ENCODE results near the gene FGFR2.

DNA sequence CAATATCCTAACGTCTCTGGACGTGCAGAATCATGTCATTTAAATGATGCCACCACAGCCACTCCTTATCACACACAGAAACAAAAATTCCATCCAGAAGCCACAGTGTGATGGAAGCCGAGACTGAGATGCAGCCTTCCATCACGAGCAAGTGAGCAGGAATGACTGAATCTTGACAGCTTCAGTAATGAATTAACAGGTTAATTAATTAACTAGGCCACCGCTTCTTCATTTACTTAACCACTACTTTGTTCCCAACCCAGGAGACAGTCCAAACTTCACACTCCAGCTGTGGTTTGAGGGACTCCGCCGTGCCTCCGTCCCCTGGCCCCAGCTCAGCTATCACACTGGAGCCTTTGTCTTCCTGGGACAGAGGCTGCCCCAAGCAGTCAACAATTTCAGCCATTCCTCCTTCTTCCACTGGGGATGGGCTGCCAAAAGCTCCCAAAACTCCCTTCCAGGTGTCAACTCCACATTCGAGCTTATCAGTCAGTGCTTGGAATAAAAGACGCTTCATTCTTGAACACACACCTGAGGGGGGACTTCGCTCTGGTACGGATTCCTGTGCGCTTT, 65.9 kb downstream of the FGFR2 start:
- TF ChIP-seq CTCF (IDR thresholded peaks at IDR 0.05) (no peak), POLR2A (IDR thresholded peaks at IDR 0.05) (no peak)
